H1 (cell line): ENCODE data around the gene NHLH1.

Experiments
- GABPA ChIP-seq: IDR thresholded peaks from 2 replicates; pipeline ENCODE4 v1.6.1; 2011; ENCODE audit warnings: mild to moderate bottlenecking, low read length, moderate library complexity, borderline replicate concordance; ENCODE audit not compliant: insufficient read depth
- JUND ChIP-seq: IDR thresholded peaks from 2 replicates; pipeline ENCODE4 v1.6.1; 2011; ENCODE audit warnings: mild to moderate bottlenecking, improper control_type of control experiment, low read length
- POLR2A ChIP-seq, 2 experiments: IDR thresholded peaks; 1 replicate in 1 of 2; 2 replicates in 1 of 2; pipeline ENCODE4 v1.6.1; 2011; ENCODE audit warnings: low read depth in 2 of 2, low read length in 2 of 2, mild to moderate bottlenecking in 2 of 2; ENCODE audit errors: control extremely low read depth in 1 of 2
- POLR2AphosphoS5 ChIP-seq: IDR thresholded peaks from 2 replicates; pipeline ENCODE4 v1.6.1; 2011; ENCODE audit warnings: low read depth, low read length
- RAD21 ChIP-seq, 2 experiments: IDR thresholded peaks in 1 of 2; conservative IDR thresholded peaks in 1 of 2; 2 replicates each; pipeline ENCODE4 v1.6.1; 2011; ENCODE audit warnings: low read depth in 2 of 2, low read length in 2 of 2, improper control_type of control experiment in 1 of 2, inconsistent platforms in 1 of 2, mild to moderate bottlenecking in 1 of 2, moderate library complexity in 1 of 2
- RNF2 ChIP-seq: fragments of 200-900, 300-1000 bp; sonication (generic); IDR thresholded peaks from 2 replicates; pipeline ENCODE4 v1.7.1; 2016; ENCODE audit warnings: borderline replicate concordance, low read depth, mild to moderate bottlenecking, antibody characterized with exemption, low read length; ENCODE audit not compliant: poor library complexity, severe bottlenecking; ENCODE audit errors: missing control alignments
- TAF7 ChIP-seq: optimal IDR thresholded peaks from 2 replicates; pipeline ENCODE3; 2011; ENCODE audit warnings: low read depth, mild to moderate bottlenecking, inconsistent platforms, low read length, moderate library complexity, borderline replicate concordance
- YY1 ChIP-seq: IDR thresholded peaks from 2 replicates; pipeline ENCODE4 v1.6.1; 2011; ENCODE audit warnings: low read depth, mild to moderate bottlenecking, low read length
- TF ChIP-seq, protein P1 (sequence below), 3 experiments: IDR thresholded peaks; 1 replicate in 2 of 3; 2 replicates in 1 of 3; pipeline versions ENCODE4 v1.5.1 to v1.6.1; 2011; ENCODE audit warnings: low read length in 3 of 3, mild to moderate bottlenecking in 3 of 3, inconsistent platforms in 2 of 3, low read depth in 1 of 3, moderate library complexity in 1 of 3; ENCODE audit not compliant: insufficient read depth in 1 of 3; ENCODE audit errors: control extremely low read depth in 1 of 3

DNA sequence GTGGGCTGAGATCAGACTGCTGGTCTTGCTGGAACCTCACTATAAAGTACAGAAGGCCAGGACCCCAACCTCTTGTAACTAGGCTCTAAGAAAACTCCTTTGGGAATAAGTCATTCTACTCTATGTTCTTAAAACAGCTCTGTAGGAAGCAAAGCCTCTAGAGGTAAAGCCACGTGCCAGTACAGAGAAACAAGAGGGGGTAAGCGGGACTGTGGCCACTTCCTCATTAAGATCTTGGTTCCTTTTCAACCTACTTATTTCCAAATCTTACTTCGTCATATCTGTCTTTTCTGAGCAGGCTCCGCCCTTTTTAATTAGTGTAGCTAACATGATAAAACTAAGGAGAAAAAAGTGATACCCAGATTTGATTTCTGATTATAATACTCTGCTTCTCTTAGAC, 19.9 kb upstream of the NHLH1 start:
- no peak for TF ChIP-seq TAF7
- TF ChIP-seq POLR2A (IDR thresholded peaks at IDR 0.05; ENCODE audit: control extremely low read depth in 1 of 2, low read depth in 2 of 2, low read length in 2 of 2): no peak
- no peak for TF ChIP-seq JUND
- no peak for TF ChIP-seq RNF2
- TF ChIP-seq, protein P1, sequence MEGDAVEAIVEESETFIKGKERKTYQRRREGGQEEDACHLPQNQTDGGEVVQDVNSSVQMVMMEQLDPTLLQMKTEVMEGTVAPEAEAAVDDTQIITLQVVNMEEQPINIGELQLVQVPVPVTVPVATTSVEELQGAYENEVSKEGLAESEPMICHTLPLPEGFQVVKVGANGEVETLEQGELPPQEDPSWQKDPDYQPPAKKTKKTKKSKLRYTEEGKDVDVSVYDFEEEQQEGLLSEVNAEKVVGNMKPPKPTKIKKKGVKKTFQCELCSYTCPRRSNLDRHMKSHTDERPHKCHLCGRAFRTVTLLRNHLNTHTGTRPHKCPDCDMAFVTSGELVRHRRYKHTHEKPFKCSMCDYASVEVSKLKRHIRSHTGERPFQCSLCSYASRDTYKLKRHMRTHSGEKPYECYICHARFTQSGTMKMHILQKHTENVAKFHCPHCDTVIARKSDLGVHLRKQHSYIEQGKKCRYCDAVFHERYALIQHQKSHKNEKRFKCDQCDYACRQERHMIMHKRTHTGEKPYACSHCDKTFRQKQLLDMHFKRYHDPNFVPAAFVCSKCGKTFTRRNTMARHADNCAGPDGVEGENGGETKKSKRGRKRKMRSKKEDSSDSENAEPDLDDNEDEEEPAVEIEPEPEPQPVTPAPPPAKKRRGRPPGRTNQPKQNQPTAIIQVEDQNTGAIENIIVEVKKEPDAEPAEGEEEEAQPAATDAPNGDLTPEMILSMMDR (IDR thresholded peaks at IDR 0.05; ENCODE audit: control extremely low read depth in 1 of 3, insufficient read depth in 1 of 3, low read depth in 1 of 3, low read length in 3 of 3): no peak
- no peak for TF ChIP-seq YY1
- TF ChIP-seq RAD21 (IDR thresholded peaks at IDR 0.05 in 1 of 2, conservative IDR thresholded peaks at IDR 0.05 in 1 of 2; ENCODE audit: low read depth in 2 of 2, low read length in 2 of 2): no peak
- no peak for TF ChIP-seq GABPA
- no peak for TF ChIP-seq POLR2AphosphoS5
